ENCODE data around the gene GNAI3. TPM values are rescaled to one million over a fixed set of nuclear protein-coding genes. Genes with fewer than 3 reads are reported as not detected.

The GNAI3 gene
- total RNA-seq, 4 donors from 2014 or later = 5.1 to 7.2 (median 6.0) TPM

DNA sequence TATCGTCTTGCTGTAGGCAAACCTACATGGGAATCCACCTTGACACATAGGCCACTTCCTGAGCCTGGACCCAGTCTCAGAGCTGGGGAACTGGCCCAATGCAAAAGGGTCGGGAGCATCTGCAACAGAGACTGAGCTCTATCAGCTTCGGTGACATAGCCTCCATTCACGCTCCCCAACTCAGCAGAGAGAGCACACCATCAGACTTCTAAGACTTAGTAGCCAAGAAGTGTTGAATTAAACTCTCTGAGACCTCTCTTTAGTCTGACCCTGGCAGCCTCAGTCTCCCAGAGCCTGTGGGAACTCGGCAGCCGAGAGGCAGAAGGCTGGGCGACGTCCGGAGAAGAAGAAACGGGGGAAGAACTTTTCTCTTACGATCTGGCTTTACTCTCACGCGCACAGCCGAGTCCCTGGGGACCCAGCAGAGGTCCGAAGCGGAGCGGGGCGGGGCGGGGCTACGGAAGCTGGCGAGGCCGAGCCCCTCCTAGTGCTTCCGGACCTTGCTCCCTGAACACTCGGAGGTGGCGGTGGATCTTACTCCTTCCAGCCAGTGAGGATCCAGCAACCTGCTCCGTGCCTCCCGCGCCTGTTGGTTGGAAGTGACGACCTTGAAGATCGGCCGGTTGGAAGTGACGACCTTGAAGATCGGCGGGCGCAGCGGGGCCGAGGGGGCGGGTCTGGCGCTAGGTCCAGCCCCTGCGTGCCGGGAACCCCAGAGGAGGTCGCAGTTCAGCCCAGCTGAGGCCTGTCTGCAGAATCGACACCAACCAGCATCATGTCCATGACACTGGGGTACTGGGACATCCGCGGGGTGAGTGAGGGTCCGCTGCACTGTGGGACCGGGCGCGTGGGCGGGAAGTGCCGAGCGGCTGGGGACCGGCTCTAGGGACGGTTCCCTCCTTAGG, 107.5 kb downstream of the GNAI3 start, which contains the start of gene GSTM4:
Gene GSTM4 (plus strand): TSS at position 485 of the 905 bp plus-strand sequence. CDS start 291 bp downstream, at position 776.
- no peaks in the 10 kb centered on the region for H3K9me3 ChIP-seq
- peak; percentile 93 to 95 for DNase-seq
- H3K4me1 ChIP-seq = peaks cover 23 to 36% of the 10 kb centered on the region in 2 donors
- intact Hi-C loops (cut with DNase I) = no loop called here
- H3K36me3 ChIP-seq = no peaks in the 10 kb centered on the region
- H3K4me3 ChIP-seq (replicated peaks in 1 of 3) = peak within 1 kb of the TSS; percentile 31 to 65 (median 52)
- H3K27me3 ChIP-seq = no peaks in the 10 kb centered on the region
- peak within 1 kb of the TSS; percentile 84 to 95 (median 86) for H3K27ac ChIP-seq
- WGBS, 2 donors = 0 to 1% methylated on average over 18 to 35 of the region's 54 CpGs
- peak in 1 of 6 experiments; percentile 7 for TF ChIP-seq CTCF (IDR thresholded peaks at IDR 0.05)
- TF ChIP-seq POLR2A (IDR thresholded peaks at IDR 0.05) = peak in 1 of 2 donors; percentile 77

DNA sequence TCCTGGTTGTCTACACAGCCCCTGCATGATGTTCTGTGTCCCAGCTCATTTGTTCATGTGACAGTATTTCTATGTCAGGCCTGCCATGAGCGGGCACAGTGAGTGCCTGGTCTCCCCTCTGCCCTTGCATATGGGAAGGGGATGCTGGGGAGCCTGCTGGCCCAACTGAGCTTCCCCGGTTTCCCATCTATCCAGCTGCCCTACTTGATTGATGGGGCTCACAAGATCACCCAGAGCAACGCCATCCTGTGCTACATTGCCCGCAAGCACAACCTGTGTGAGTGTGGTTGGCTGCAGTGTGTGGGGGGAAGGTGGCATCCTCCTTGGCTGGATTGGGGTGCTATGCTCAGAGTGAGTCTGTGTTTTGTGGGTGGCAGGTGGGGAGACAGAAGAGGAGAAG, 109.0 kb downstream of the GNAI3 start:
- H3K4me3 ChIP-seq (replicated peaks in 1 of 3) = no peak overlapping the region
- no peak overlapping the region for H3K27ac ChIP-seq
- H3K27me3 ChIP-seq = no peaks in the 10 kb centered on the region
- intact Hi-C loops (cut with DNase I) = no loop called here
- H3K4me1 ChIP-seq = peaks cover 23 to 36% of the 10 kb centered on the region in 2 donors
- no peaks in the 10 kb centered on the region for H3K36me3 ChIP-seq
- H3K9me3 ChIP-seq = no peaks in the 10 kb centered on the region
- 96 to 100% methylated on average over 4 of the region's 4 CpGs for WGBS, 2 donors
- no peak for TF ChIP-seq CTCF (IDR thresholded peaks at IDR 0.05)
- no peak for TF ChIP-seq POLR2A (IDR thresholded peaks at IDR 0.05)
- no peak for DNase-seq

DNA sequence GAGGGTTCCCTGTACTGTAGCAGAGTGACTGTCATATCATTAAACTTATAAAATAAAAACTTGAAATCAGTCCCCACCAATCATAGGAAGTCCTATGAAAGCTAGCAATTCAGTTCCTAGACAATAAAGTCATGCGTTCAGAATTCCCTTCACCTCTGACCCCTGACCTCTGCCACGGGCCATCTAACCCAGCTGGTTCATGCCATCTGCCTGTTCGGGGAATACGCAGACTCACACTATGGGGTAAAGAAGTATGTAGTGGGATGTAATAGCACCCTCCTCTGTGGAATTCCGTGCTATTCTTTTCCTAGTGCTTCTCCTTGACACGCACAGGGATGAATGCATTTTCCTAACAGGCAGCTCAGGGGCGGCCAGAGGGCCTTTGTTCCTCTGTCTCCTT, 109.6 kb downstream of the GNAI3 start:
- no peaks in the 10 kb centered on the region for H3K36me3 ChIP-seq
- no peaks in the 10 kb centered on the region for H3K9me3 ChIP-seq
- intact Hi-C loops (cut with DNase I) = no loop called here
- DNase-seq = no peak
- peaks cover 23 to 36% of the 10 kb centered on the region in 2 donors for H3K4me1 ChIP-seq
- WGBS, 2 donors = 77 to 86% methylated on average over 7 of the region's 7 CpGs
- TF ChIP-seq POLR2A (IDR thresholded peaks at IDR 0.05) (no peak), CTCF (IDR thresholded peaks at IDR 0.05) (no peak)
- no peak overlapping the region for H3K4me3 ChIP-seq (replicated peaks in 1 of 3)
- H3K27ac ChIP-seq = peak overlapping the region in 1 of 3 donors; percentile 69
- no peaks in the 10 kb centered on the region for H3K27me3 ChIP-seq

- Histone ChIP-seq H3K36me3 (no peaks in the 10 kb centered on the region), H3K27ac (peak overlapping the region in 1 of 3 donors; percentile 69), H3K27me3 (no peaks in the 10 kb centered on the region), H3K4me3 (replicated peaks in 1 of 3) (no peak overlapping the region), H3K9me3 (no peaks in the 10 kb centered on the region), H3K4me1 (peaks cover 23 to 36% of the 10 kb centered on the region in 2 donors)
- WGBS, 2 donors = 52 to 67% methylated on average over 3 of the region's 3 CpGs
- DNase-seq = no peak
- intact Hi-C loops (cut with DNase I) = no loop called here
- no peak for TF ChIP-seq CTCF (IDR thresholded peaks at IDR 0.05)
- no peak for TF ChIP-seq POLR2A (IDR thresholded peaks at IDR 0.05)
Observed at GRCh38 chr1:109658533-109659042, 110.2 kb downstream of the GNAI3 start.

GRCh38 chr1:109659145-109659544, 110.7 kb downstream of the GNAI3 start:
- H3K4me1 ChIP-seq = peaks cover 23 to 36% of the 10 kb centered on the region in 2 donors
- no peaks in the 10 kb centered on the region for H3K36me3 ChIP-seq
- H3K4me3 ChIP-seq (replicated peaks in 1 of 3) = no peak overlapping the region
- no peaks in the 10 kb centered on the region for H3K27me3 ChIP-seq
- TF ChIP-seq CTCF (IDR thresholded peaks at IDR 0.05) (no peak), POLR2A (IDR thresholded peaks at IDR 0.05) (no peak)
- H3K27ac ChIP-seq = peak overlapping the region; percentile 59 to 76 (median 69)
- intact Hi-C loops (cut with DNase I) = no loop called here
- DNase-seq = no peak
- H3K9me3 ChIP-seq = no peaks in the 10 kb centered on the region
- WGBS, 2 donors = 57 to 67% methylated on average over 2 of the region's 2 CpGs

All from thyroid gland (tissue), 4 donors.